OCI-LY1 (cell line): ENCODE measurements around the gene P3H2.

Experiments used
- CTCF ChIP-seq: fragments of 200-600 bp; sonication (generic), shearing (Covaris generic); IDR thresholded peaks from 2 replicates; pipeline ENCODE4 v1.5.1; 2017; ENCODE audit warnings: mild to moderate bottlenecking, antibody characterized with exemption, low read length, moderate library complexity, mixed read lengths
- EZH2 ChIP-seq: fragments of 200-600 bp; sonication (generic), shearing (Covaris generic); IDR thresholded peaks from 2 replicates; pipeline ENCODE4 v1.8.0; 2017; ENCODE audit warnings: borderline replicate concordance, mixed run types, mild to moderate bottlenecking, antibody characterized with exemption, low read length, moderate library complexity, mixed read lengths

DNA sequence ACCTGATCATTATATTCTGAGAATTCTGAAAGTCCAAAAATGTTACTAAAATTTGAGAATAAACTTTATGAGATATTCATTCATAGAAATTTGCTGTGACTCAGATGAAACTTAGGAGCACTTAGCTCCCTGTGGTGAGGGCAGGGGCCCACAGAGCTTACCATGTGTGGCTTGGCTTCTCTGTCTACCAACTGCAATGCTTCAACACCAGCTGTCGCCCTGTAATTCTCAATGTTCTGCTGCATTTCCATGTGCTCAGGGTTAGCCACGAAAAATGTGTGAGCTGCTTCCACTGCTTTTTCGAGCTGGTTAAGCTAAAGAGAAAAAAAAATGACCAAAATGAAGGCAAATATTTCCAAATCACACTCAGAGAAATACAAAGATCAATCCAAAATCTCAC lies 125.6 kb downstream of the P3H2 start:
- TF ChIP-seq CTCF (no peak), EZH2 (no peak)
